Neural progenitor cell (in vitro differentiated cells): ENCODE data around the gene MYRIP. TPM values are rescaled to one million over a fixed set of nuclear protein-coding genes. Genes with fewer than 3 reads are reported as not detected.

Source experiments
- DNase-seq: peaks from one replicate; pipeline ENCODE4 v3.0.0-alpha.2; 2016; ENCODE audit warnings: low spot score
- H2AFZ ChIP-seq: fragments of 200-600 bp; sonication (generic); replicated peaks from 2 replicates; pipeline ENCODE4 v1.6.1; 2016; ENCODE audit warnings: antibody characterized with exemption
- H3F3A ChIP-seq: fragments of 200-600 bp; sonication (generic); 2 replicates; pipeline ENCODE4 v1.6.1; 2016; ENCODE audit warnings: antibody characterized with exemption, low read depth
- H3K27ac ChIP-seq: fragments of 200-600 bp; sonication (generic); 2 replicates; pipeline ENCODE4 v1.5.1; 2016; ENCODE audit warnings: mild to moderate bottlenecking
- H3K27me3 ChIP-seq: fragments of 200-600 bp; sonication (generic); 2 replicates; pipeline ENCODE4 v1.6.1; 2016; ENCODE audit warnings: mild to moderate bottlenecking, moderate library complexity
- H3K36me3 ChIP-seq: fragments of 200-600 bp; sonication (generic); 2 replicates; pipeline ENCODE4 v1.5.1; 2016
- H3K4me1 ChIP-seq: fragments of 200-600 bp; sonication (generic); 2 replicates; pipeline ENCODE4 v1.6.1; 2016; ENCODE audit warnings: mixed run types
- H3K4me2 ChIP-seq: fragments of 200-600 bp; sonication (generic); 2 replicates; pipeline ENCODE4 v1.6.1; 2016
- H3K4me3 ChIP-seq: fragments of 200-600 bp; sonication (generic); 2 replicates; pipeline ENCODE4 v1.5.1; 2016
- H3K79me2 ChIP-seq: fragments of 200-600 bp; sonication (generic); 2 replicates; pipeline ENCODE4 v1.6.1; 2016; ENCODE audit warnings: low read depth
- H3K9ac ChIP-seq: fragments of 200-600 bp; sonication (generic); 2 replicates; pipeline ENCODE4 v1.6.1; 2016
- H3K9me3 ChIP-seq: fragments of 200-600 bp; sonication (generic); 2 replicates; pipeline ENCODE4 v1.5.1; 2016; ENCODE audit warnings: low read depth
- H4K20me1 ChIP-seq: fragments of 200-600 bp; sonication (generic); 2 replicates; pipeline ENCODE4 v1.6.1; 2016; ENCODE audit warnings: low read depth
- H3K27ac Mint-ChIP-seq: 3 replicates; pipeline ENCODE4 v1.8.0; 2021; ENCODE audit warnings: mixed read lengths
- H3K27me3 Mint-ChIP-seq: 2 replicates; pipeline ENCODE4 v1.8.0; 2022; ENCODE audit warnings: low read depth, mild to moderate bottlenecking, inconsistent platforms, moderate library complexity, mixed read lengths; ENCODE audit not compliant: insufficient read depth
- H3K36me3 Mint-ChIP-seq: 3 replicates; pipeline ENCODE4 v1.8.0; 2021; ENCODE audit warnings: mixed read lengths
- H3K4me1 Mint-ChIP-seq: 3 replicates; pipeline ENCODE4 v1.8.0; 2021; ENCODE audit warnings: mixed read lengths
- H3K4me3 Mint-ChIP-seq: 3 replicates; pipeline ENCODE4 v1.8.0; 2021; ENCODE audit warnings: mild to moderate bottlenecking, moderate library complexity, mixed read lengths
- H3K9me3 Mint-ChIP-seq: 3 replicates; pipeline ENCODE4 v1.8.0; 2020; ENCODE audit warnings: mixed read lengths
- CTCF ChIP-seq: fragments of 200-600 bp; sonication (generic); IDR thresholded peaks from 2 replicates; pipeline ENCODE4 v1.5.1; 2017; ENCODE audit warnings: antibody characterized with exemption, mild to moderate bottlenecking
- EZH2 ChIP-seq: fragments of 200-600 bp; sonication (generic); IDR thresholded peaks from 2 replicates; pipeline ENCODE4 v1.6.1; 2017; ENCODE audit warnings: antibody characterized with exemption, mild to moderate bottlenecking, moderate library complexity
- EZH2phosphoT487 ChIP-seq: fragments of 200-600 bp; sonication (generic); IDR thresholded peaks from 2 replicates; pipeline ENCODE4 v1.6.1; 2017; ENCODE audit warnings: antibody characterized with exemption
- total RNA-seq: library from RNA; depleted of rRNA; stranded (reverse); fragments of >200 nt; gene quantifications from 2 replicates; pipeline ENCODE4 v1.2.3, GENCODE V29; 2015; ENCODE audit warnings: low replicate concordance

MYRIP gene
- total RNA-seq, 1 donor from 2014 or later: 0.62 TPM

GRCh38 chr3:40223856-40224255 is 414.4 kb downstream of the MYRIP start:
- no peaks in the 10 kb centered on the region for H3K9me3 ChIP-seq
- H4K20me1 ChIP-seq: no peaks in the 10 kb centered on the region
- H3K27me3 ChIP-seq: no peaks in the 10 kb centered on the region
- no peak for DNase-seq
- no peaks in the 10 kb centered on the region for H3K36me3 ChIP-seq
- no peaks in the 10 kb centered on the region for H3K4me1 ChIP-seq
- no peaks in the 10 kb centered on the region for H3K4me1 Mint-ChIP-seq
- no peak overlapping the region for H2AFZ ChIP-seq
- H3K79me2 ChIP-seq: no peaks in the 10 kb centered on the region
- no peak overlapping the region for H3K27ac ChIP-seq
- H3K4me3 ChIP-seq: no peak overlapping the region
- TF ChIP-seq CTCF (no peak), EZH2phosphoT487 (no peak), EZH2 (no peak)
- H3K9me3 Mint-ChIP-seq: no peaks in the 10 kb centered on the region
- H3K27ac Mint-ChIP-seq: no peak overlapping the region
- peaks cover 2% of the 10 kb centered on the region for H3K27me3 Mint-ChIP-seq
- no peaks in the 10 kb centered on the region for H3F3A ChIP-seq
- no peak overlapping the region for H3K4me3 Mint-ChIP-seq
- H3K4me2 ChIP-seq: no peak overlapping the region
- no peak overlapping the region for H3K9ac ChIP-seq
- no peaks in the 10 kb centered on the region for H3K36me3 Mint-ChIP-seq

- no peaks in the 10 kb centered on the region for H4K20me1 ChIP-seq
- H2AFZ ChIP-seq: no peak overlapping the region
- Mint-ChIP-seq H3K36me3 (no peaks in the 10 kb centered on the region), H3K4me1 (no peaks in the 10 kb centered on the region), H3K9me3 (no peaks in the 10 kb centered on the region), H3K4me3 (no peak overlapping the region), H3K27me3 (peaks cover 2% of the 10 kb centered on the region), H3K27ac (no peak overlapping the region)
- no peaks in the 10 kb centered on the region for H3K27me3 ChIP-seq
- H3K9me3 ChIP-seq: no peaks in the 10 kb centered on the region
- no peaks in the 10 kb centered on the region for H3K79me2 ChIP-seq
- H3K4me1 ChIP-seq: no peaks in the 10 kb centered on the region
- H3K27ac ChIP-seq: no peak overlapping the region
- no peak for DNase-seq
- no peak overlapping the region for H3K4me2 ChIP-seq
- no peaks in the 10 kb centered on the region for H3K36me3 ChIP-seq
- no peak overlapping the region for H3K9ac ChIP-seq
- no peak overlapping the region for H3K4me3 ChIP-seq
- TF ChIP-seq CTCF: no peak
- no peak for TF ChIP-seq EZH2phosphoT487
- no peak for TF ChIP-seq EZH2
- H3F3A ChIP-seq: no peaks in the 10 kb centered on the region
Observed at GRCh38 chr3:40224796-40225515, 415.5 kb downstream of the MYRIP start.

GRCh38 chr3:40226636-40227035 is 417.2 kb downstream of the MYRIP start:
- H3K9ac ChIP-seq: no peak overlapping the region
- H3K36me3 ChIP-seq: no peaks in the 10 kb centered on the region
- no peaks in the 10 kb centered on the region for H3K4me1 ChIP-seq
- H3K4me3 ChIP-seq: no peak overlapping the region
- H3K79me2 ChIP-seq: no peaks in the 10 kb centered on the region
- H3K4me2 ChIP-seq: no peak overlapping the region
- H3K4me1 Mint-ChIP-seq: no peaks in the 10 kb centered on the region
- no peak overlapping the region for H3K27ac ChIP-seq
- no peak overlapping the region for H2AFZ ChIP-seq
- H3F3A ChIP-seq: no peaks in the 10 kb centered on the region
- no peak overlapping the region for H3K27ac Mint-ChIP-seq
- H3K27me3 Mint-ChIP-seq: peaks cover 2% of the 10 kb centered on the region
- H4K20me1 ChIP-seq: no peaks in the 10 kb centered on the region
- no peaks in the 10 kb centered on the region for H3K9me3 Mint-ChIP-seq
- no peaks in the 10 kb centered on the region for H3K9me3 ChIP-seq
- H3K4me3 Mint-ChIP-seq: no peak overlapping the region
- H3K36me3 Mint-ChIP-seq: no peaks in the 10 kb centered on the region
- H3K27me3 ChIP-seq: no peaks in the 10 kb centered on the region
- DNase-seq: no peak
- no peak for TF ChIP-seq EZH2phosphoT487

- Histone ChIP-seq H3K4me3 (no peak overlapping the region), H3K79me2 (no peaks in the 10 kb centered on the region), H3K9me3 (no peaks in the 10 kb centered on the region), H4K20me1 (no peaks in the 10 kb centered on the region), H3K4me2 (no peak overlapping the region), H3K36me3 (no peaks in the 10 kb centered on the region), H3K27ac (no peak overlapping the region), H3K9ac (no peak overlapping the region), H3K27me3 (no peaks in the 10 kb centered on the region), H3K4me1 (no peaks in the 10 kb centered on the region), H3F3A (no peaks in the 10 kb centered on the region), H2AFZ (no peak overlapping the region)
- Mint-ChIP-seq H3K27me3 (peaks cover 2% of the 10 kb centered on the region), H3K9me3 (no peaks in the 10 kb centered on the region), H3K4me3 (no peak overlapping the region), H3K4me1 (no peaks in the 10 kb centered on the region), H3K36me3 (no peaks in the 10 kb centered on the region), H3K27ac (no peak overlapping the region)
- no peak for TF ChIP-seq EZH2
- TF ChIP-seq CTCF: no peak
- TF ChIP-seq EZH2phosphoT487: no peak
- DNase-seq: no peak
Observed at GRCh38 chr3:40228792-40229350, 419.5 kb downstream of the MYRIP start.
